K562 (cell line): ENCODE data around the gene CD8A. TPM values are rescaled to one million over a fixed set of nuclear protein-coding genes. Genes with fewer than 3 reads are reported as not detected.

Experiments used
- ATAC-seq: fragments of 200-7000 bp; cut with Tn5 transposase; 3 replicates; pipeline ENCODE4 v1.9.1; 2020; ENCODE audit warnings: moderate library complexity
- BruUV-seq: library from RNA; stranded (reverse); fragments of 400-500 nt; replicated peaks from 2 replicates; lab custom pipeline; 2021; lab: Mats Ljungman, UMichigan
- CTCF ChIA-PET: fragments of 300-600 bp; formaldehyde crosslinking; extraction: SDS; loops from one replicate; lab custom pipeline; 2021; ENCODE audit warnings: low intra/inter-chr PET ratio; lab: Yijun Ruan, JAX
- POLR2A ChIA-PET: fragments of 300-600, 350-650 bp; sonication (Branson Sonifier 250); formaldehyde crosslinking; extraction: SDS; loops from one replicate; lab custom pipeline; 2021; ENCODE audit warnings: antibody characterized with exemption, inconsistent platforms; lab: Yijun Ruan, JAX
- DNase-seq, 4 experiments: peaks; one replicate each; pipeline versions ENCODE4 v3.0.0 to v3.0.0-alpha.2; 2011 to 2018; ENCODE audit warnings: low spot score in 3 of 4, mixed read lengths in 3 of 4; ENCODE audit errors: extremely low read depth in 1 of 4
- FAIRE-seq: peaks from 2 replicates; lab custom pipeline; 2011; peaks lifted over from hg19 to GRCh38; lab: Jason Lieb, UNC
- H2AFZ ChIP-seq: 2 replicates; pipeline ENCODE4 v1.6.0; 2011; ENCODE audit warnings: low read depth, low read length, control low read depth, inconsistent platforms
- H3K27ac ChIP-seq: fragments of 200-600 bp; 3 replicates; pipeline ENCODE4 v1.8.0; 2011; ENCODE audit warnings: low read depth, mild to moderate bottlenecking, control low read depth, inconsistent platforms, low read length, moderate library complexity, mixed read lengths; ENCODE audit errors: extremely low read depth
- H3K27me3 ChIP-seq, 2 experiments: fragments of 300-600 bp in 1 of 2; 2 replicates in 1 of 2; 3 replicates in 1 of 2; pipeline versions ENCODE4 v1.6.0 to v1.8.0; 2011; ENCODE audit warnings: inconsistent platforms in 2 of 2, low read length in 2 of 2, mild to moderate bottlenecking in 1 of 2, mixed read lengths in 1 of 2, moderate library complexity in 1 of 2; ENCODE audit not compliant: control insufficient read depth in 2 of 2, insufficient read depth in 2 of 2
- H3K36me3 ChIP-seq: fragments of 300-600 bp; 3 replicates; pipeline ENCODE4 v1.8.0; 2011; ENCODE audit warnings: mild to moderate bottlenecking, low read length, inconsistent platforms; ENCODE audit not compliant: control insufficient read depth, insufficient read depth
- H3K4me1 ChIP-seq, 2 experiments: fragments of 200-600 bp in 1 of 2; replicated peaks in 1 of 2; 2 replicates in 1 of 2; 3 replicates in 1 of 2; pipeline versions ENCODE4 v1.5.1 to v1.8.0; 2011; ENCODE audit warnings: inconsistent platforms in 2 of 2, low read length in 2 of 2, mild to moderate bottlenecking in 1 of 2, mixed read lengths in 1 of 2, moderate library complexity in 1 of 2; ENCODE audit not compliant: control insufficient read depth in 2 of 2, insufficient read depth in 2 of 2
- H3K4me2 ChIP-seq: 2 replicates; pipeline ENCODE4 v1.6.1; 2011; ENCODE audit warnings: low read length, control low read depth, inconsistent platforms, mixed read lengths; ENCODE audit not compliant: insufficient read depth
- H3K4me3 ChIP-seq: fragments of 200-600 bp; sonication (generic), shearing (Covaris generic); 2 replicates; pipeline ENCODE4 v1.5.1; 2016; ENCODE audit warnings: control low read depth, inconsistent platforms
- H3K79me2 ChIP-seq: fragments of 200-600 bp; 3 replicates; pipeline ENCODE4 v1.8.0; 2011; ENCODE audit warnings: low read length, inconsistent platforms; ENCODE audit not compliant: control insufficient read depth, insufficient read depth
- H3K9ac ChIP-seq, 2 experiments: 2 replicates each; pipeline versions ENCODE4 v1.6.0 to v1.6.1; 2011; ENCODE audit warnings: low read depth in 2 of 2, low read length in 2 of 2, control low read depth in 1 of 2, inconsistent platforms in 1 of 2, mild to moderate bottlenecking in 1 of 2, mixed read lengths in 1 of 2; ENCODE audit not compliant: insufficient read depth in 1 of 2
- H3K9me1 ChIP-seq: one replicate; pipeline ENCODE4 v1.6.0; 2011; ENCODE audit warnings: inconsistent platforms, mild to moderate bottlenecking, low read length, moderate library complexity; ENCODE audit not compliant: control insufficient read depth, insufficient read depth
- H3K9me3 ChIP-seq: replicated peaks from 2 replicates; pipeline ENCODE4 v1.5.1; 2011; ENCODE audit warnings: low read depth, low read length, inconsistent platforms; ENCODE audit not compliant: control insufficient read depth, insufficient read depth
- H4K20me1 ChIP-seq: replicated peaks from 2 replicates; pipeline ENCODE4 v1.6.1; 2011; ENCODE audit warnings: low read length, inconsistent platforms, mixed read lengths; ENCODE audit not compliant: control insufficient read depth, insufficient read depth
- CBX5 ChIP-seq: IDR thresholded peaks from 2 replicates; pipeline ENCODE4 v1.6.1; 2014; ENCODE audit warnings: low read depth, borderline replicate concordance
- CCAR2 ChIP-seq: fragments of 200-400 bp; formaldehyde crosslinking; IDR thresholded peaks from 2 replicates; pipeline ENCODE4 v1.6.1; 2017; ENCODE audit warnings: mild to moderate bottlenecking, low read depth, low read length
- CUX1 ChIP-seq: fragments of 200-800 bp; sonication (Bioruptor generic); IDR thresholded peaks from 2 replicates; pipeline ENCODE4 v1.6.1; 2016; ENCODE audit warnings: missing genetic modification characterization, missing compliant biosample characterization
- KDM4B ChIP-seq, 2 experiments: fragments of 450-650 bp in 1 of 2; sonication (generic) in 1 of 2; IDR thresholded peaks; 2 replicates each; pipeline ENCODE4 v1.6.1; 2016 to 2017; ENCODE audit warnings: borderline replicate concordance in 2 of 2, antibody characterized with exemption in 1 of 2, low read depth in 1 of 2, mild to moderate bottlenecking in 1 of 2
- RFX5 ChIP-seq: IDR thresholded peaks from 2 replicates; pipeline ENCODE4 v1.6.1; 2011; ENCODE audit warnings: low read depth, mild to moderate bottlenecking, improper control_type of control experiment, low read length
- USF2 ChIP-seq: sonication (generic); formaldehyde crosslinking; IDR thresholded peaks from 2 replicates; pipeline ENCODE4 v1.5.0; 2020; ENCODE audit warnings: missing genetic modification reagents
- WGBS: fragments of 100-300 bp; shearing (Covaris generic); methylation state at CpG from one replicate; pipeline ENCODE4 v1.1.6; 2016; ENCODE audit warnings: low coverage, mixed read lengths; ENCODE audit not compliant: insufficient coverage; ENCODE audit errors: missing lambda C conversion rate; 5-methylcytosine and 5-hydroxymethylcytosine counted together
- in situ Hi-C: fragments of 300-500 bp; cut with MboI; formaldehyde crosslinking; loops from 4 replicates; pipeline ENCODE4 v1.15.0; 2018; ENCODE audit warnings: inconsistent platforms, mixed read lengths
- intact Hi-C: fragments of 100-400 bp; cut with micrococcal nuclease; formaldehyde crosslinking; loops from 2 replicates; pipeline ENCODE4 v1.14.2; 2022
- polyA plus RNA-seq, 8 experiments: library from polyadenylated mRNA; depleted of rRNA in 4 of 8; stranded (reverse) in 5 of 8; unstranded in 3 of 8; fragments of >200 nt; fragmentation: Nextera tagmentation in 2 of 8; fragmentation: Illumina TruSeq in 1 of 8; extraction: Ambion mirVana in 2 of 8; extraction: Trizol in 1 of 8; gene quantifications; 2 replicates each; pipeline versions ENCODE4 v1.2.1 to v1.2.3, GENCODE V29; 2011 to 2014; ENCODE audit warnings: inconsistent platforms in 1 of 8, missing spikeins in 1 of 8
- total RNA-seq, 7 experiments: library from RNA; depleted of rRNA in 6 of 7; stranded (reverse); fragments of >200 nt in 6 of 7; fragmentation: Illumina TruSeq in 2 of 7; extraction: Trizol in 2 of 7; gene quantifications; 2 replicates each; pipeline versions ENCODE4 v1.2.1 to v1.2.3, GENCODE V29; 2011 to 2021; ENCODE audit warnings: low replicate concordance in 1 of 7
- TF ChIP-seq, protein P1 (sequence below): fragments of 150-350 bp; conservative IDR thresholded peaks from 2 replicates; pipeline ENCODE4 v1.6.1; 2014; ENCODE audit warnings: low read length

The CD8A gene
- total and polyA plus RNA-seq, 9 of the 15 experiments (the other 6 are each of a cell fraction or from before 2014, with no cell fraction given): 0.07 TPM; not detected in 8

DNA sequence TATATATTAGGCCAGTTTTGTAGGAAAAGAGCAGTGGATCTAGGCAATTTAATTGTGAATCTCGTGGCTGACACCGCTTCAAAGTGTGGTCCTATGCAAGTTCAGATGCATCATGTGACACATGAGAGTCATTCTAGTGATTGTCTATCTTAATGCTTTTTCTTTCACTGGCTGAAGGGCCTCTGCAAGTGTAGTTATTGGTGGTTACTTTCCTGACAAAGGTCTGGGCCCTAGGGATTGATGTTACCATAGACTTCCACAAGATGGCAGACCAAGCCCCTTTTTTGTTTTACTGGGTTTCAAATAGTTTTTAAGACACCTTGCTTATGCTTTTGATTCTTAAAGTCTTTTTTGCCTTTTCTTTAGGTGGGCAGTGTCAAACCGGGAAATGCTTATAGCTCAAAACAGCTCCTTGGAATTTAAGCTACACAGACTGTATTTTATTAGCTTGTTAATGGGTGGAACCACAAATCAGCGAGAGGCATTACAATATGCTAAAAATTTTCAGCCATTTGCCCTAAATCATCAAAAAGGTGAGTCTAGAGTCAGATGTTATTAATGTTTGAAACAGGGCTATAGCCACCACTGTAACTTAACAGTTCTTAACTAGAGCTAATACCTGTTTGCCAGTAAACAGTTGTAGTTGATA lies 25.9 kb downstream of the CD8A start:
- Histone ChIP-seq H2AFZ (no peak overlapping the region), H3K36me3 (peaks cover 29% of the 10 kb centered on the region; the same call in 2 of the 3 replicates), H3K9me3 (no peaks in the 10 kb centered on the region), H3K4me3 (no peak overlapping the region), H3K9me1 (no peaks in the 10 kb centered on the region), H3K79me2 (no peaks in the 10 kb centered on the region), H3K27ac (no peak overlapping the region), H3K4me2 (no peak overlapping the region), H4K20me1 (no peaks in the 10 kb centered on the region), H3K4me1 (no peaks in the 10 kb centered on the region), H3K27me3 (no peaks in the 10 kb centered on the region), H3K9ac (no peak overlapping the region)
- POLR2A ChIA-PET: no interaction called here
- CTCF ChIA-PET: interaction anchor here (0.8 kb wide), 1 partner anchor 43 kb away, joined by 4 read pairs; no protein-coding TSS in a partner anchor
- no TSS peak for BruUV-seq
- DNase-seq (peak; percentile 38 to 53 (median 38)), FAIRE-seq (peak; percentile 88), ATAC-seq (peak; percentile 84)
- intact Hi-C loops (no loop called here), in situ Hi-C loops (loop anchor here (25.0 kb wide), 1 partner anchor 298 kb away; no protein-coding TSS in a partner anchor)
- 42% methylated on average over 4 of the region's 4 CpGs for WGBS
- TF ChIP-seq KDM4B (IDR thresholded peaks at IDR 0.05; ENCODE audit: borderline replicate concordance in 2 of 2, low read depth in 1 of 2) (no peak), CBX5 (no peak), USF2 (peak; percentile 44; the same call in 1 of the 2 replicates), CUX1 (CRISPR knock-in tag) (no peak), CCAR2 (no peak), RFX5 (no peak)
- TF ChIP-seq, protein P1, sequence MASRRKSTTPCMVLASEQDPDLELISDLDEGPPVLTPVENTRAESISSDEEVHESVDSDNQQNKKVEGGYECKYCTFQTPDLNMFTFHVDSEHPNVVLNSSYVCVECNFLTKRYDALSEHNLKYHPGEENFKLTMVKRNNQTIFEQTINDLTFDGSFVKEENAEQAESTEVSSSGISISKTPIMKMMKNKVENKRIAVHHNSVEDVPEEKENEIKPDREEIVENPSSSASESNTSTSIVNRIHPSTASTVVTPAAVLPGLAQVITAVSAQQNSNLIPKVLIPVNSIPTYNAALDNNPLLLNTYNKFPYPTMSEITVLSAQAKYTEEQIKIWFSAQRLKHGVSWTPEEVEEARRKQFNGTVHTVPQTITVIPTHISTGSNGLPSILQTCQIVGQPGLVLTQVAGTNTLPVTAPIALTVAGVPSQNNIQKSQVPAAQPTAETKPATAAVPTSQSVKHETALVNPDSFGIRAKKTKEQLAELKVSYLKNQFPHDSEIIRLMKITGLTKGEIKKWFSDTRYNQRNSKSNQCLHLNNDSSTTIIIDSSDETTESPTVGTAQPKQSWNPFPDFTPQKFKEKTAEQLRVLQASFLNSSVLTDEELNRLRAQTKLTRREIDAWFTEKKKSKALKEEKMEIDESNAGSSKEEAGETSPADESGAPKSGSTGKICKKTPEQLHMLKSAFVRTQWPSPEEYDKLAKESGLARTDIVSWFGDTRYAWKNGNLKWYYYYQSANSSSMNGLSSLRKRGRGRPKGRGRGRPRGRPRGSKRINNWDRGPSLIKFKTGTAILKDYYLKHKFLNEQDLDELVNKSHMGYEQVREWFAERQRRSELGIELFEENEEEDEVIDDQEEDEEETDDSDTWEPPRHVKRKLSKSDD: no peak
